DMS114 treated with DMSO at 0.1 percent for 48 hours (cell line): ENCODE data around the gene SLC22A23.

Experiments
- DNase-seq: peaks from one replicate; lab custom pipeline; 2025; ENCODE audit not compliant: unreplicated experiment; lab: John Stamatoyannopoulos, UW

The SLC22A23 gene

GRCh38 chr6:3423439-3424184, 33.2 kb downstream of the SLC22A23 start:
- no peak for DNase-seq

GRCh38 chr6:3422435-3423070, 34.3 kb downstream of the SLC22A23 start:
- no peak for DNase-seq

- DNase-seq, result no peak
Measured at GRCh38 chr6:3421791-3422434, 34.9 kb downstream of the SLC22A23 start.

- DNase-seq, result no peak
Measured at GRCh38 chr6:3421143-3421542, 35.7 kb downstream of the SLC22A23 start.

GRCh38 chr6:3419624-3420272, 37.1 kb downstream of the SLC22A23 start:
- no peak for DNase-seq

GRCh38 chr6:3418496-3419060, 38.3 kb downstream of the SLC22A23 start:
- no peak for DNase-seq

- DNase-seq, result no peak
Measured at GRCh38 chr6:3417473-3417872, 39.4 kb downstream of the SLC22A23 start.

- no peak for DNase-seq
Measured at GRCh38 chr6:3415490-3415889, 41.4 kb downstream of the SLC22A23 start.

- DNase-seq, result no peak
Measured at GRCh38 chr6:3415082-3415453, 41.8 kb downstream of the SLC22A23 start.

- DNase-seq, result no peak
Measured at GRCh38 chr6:3414327-3415081, 42.3 kb downstream of the SLC22A23 start.

GRCh38 chr6:3413592-3413991, 43.3 kb downstream of the SLC22A23 start:
- DNase-seq, result no peak

GRCh38 chr6:3412779-3413500, 43.9 kb downstream of the SLC22A23 start:
- no peak for DNase-seq

GRCh38 chr6:3411967-3412778, 44.7 kb downstream of the SLC22A23 start:
- DNase-seq, result no peak

- DNase-seq, result peak; percentile 23
Measured at GRCh38 chr6:3410385-3411360, 46.2 kb downstream of the SLC22A23 start.

- no peak for DNase-seq
Measured at GRCh38 chr6:3409699-3410384, 47.0 kb downstream of the SLC22A23 start.

GRCh38 chr6:3408665-3409064, 48.2 kb downstream of the SLC22A23 start:
- DNase-seq, result no peak

GRCh38 chr6:3407840-3408239, 49.0 kb downstream of the SLC22A23 start:
- DNase-seq, result no peak
